NCI-H2227 (cell line): Measurements from ENCODE around the gene SNX24.

Experiments used
- DNase-seq: peaks from one replicate; lab custom pipeline; 2025; ENCODE audit not compliant: unreplicated experiment; lab: John Stamatoyannopoulos, UW

Gene SNX24

DNA sequence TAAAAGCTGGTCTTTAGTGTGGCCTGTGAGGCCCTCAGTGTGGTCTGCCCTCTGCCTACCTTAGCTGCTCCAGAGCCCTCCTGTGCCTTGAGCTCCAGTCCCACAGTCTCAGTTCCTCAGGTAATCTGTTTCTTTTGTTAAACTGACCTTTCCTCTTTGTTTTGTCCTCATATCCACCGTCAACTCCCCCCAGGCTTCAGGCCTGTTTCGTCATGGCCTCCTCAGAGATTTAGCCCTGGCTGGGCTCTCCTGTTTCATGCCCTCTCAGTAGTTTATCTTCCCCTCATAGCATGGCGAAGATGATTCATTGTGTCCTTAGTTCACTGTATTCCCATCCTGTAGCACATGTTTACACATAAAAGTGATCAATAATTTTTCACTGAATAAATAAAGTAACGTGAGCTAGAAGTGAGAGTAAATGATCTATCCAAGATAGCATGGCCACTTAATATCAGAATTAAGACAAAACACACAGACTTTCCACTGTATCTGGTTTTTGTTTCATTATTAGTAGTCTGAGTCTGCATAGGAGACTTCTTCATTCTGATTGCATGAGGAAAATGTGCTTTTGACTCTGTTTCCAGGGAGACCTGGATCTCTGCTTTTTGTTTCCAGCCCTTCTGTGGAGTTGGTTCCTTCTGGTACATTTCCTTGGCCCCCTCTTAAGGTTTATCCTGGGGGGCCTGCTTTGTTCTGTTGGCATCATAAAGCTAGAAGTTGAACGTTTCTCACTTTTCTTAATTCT lies 70.5 kb downstream of the SNX24 start:
- no peak for DNase-seq

DNA sequence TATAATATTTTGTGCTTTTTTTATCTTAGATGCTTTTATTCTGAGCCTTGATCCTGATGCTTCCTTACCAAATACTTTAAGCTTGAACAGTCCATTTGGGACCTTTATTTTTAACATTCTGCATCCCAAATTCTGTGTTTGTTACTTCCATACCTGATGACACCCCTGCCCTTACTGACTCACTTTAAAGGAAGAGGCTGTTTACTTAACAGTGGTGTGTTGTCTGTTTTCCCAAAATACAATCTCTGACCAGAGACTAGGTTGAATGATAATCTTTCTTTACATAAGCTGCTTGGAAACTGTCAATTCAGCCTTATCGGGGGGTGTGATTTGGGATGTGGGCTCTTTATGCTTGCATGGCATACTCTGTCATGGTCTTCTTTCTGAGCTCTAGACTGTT lies 71.1 kb downstream of the SNX24 start:
- no peak for DNase-seq

DNA sequence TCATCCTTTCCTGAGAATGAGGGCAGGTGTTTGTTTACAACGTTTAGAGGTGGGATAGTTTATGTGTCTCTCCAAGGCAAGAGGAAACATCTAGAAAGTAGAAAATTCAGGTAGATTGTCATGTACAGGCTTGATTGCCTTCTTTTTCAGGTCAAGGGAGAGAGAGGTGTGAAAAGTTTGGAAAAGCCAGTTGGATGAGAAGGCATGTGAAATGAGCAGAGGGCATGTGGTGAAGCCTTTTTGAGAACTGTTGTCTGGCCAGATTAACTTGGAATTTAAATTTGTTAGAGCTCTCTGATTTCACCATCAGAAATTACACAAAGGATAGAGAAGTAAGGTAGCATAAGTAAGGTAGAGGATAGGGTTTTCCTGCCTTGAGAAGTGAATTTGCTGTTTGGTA lies 74.6 kb downstream of the SNX24 start:
- DNase-seq = no peak

DNA sequence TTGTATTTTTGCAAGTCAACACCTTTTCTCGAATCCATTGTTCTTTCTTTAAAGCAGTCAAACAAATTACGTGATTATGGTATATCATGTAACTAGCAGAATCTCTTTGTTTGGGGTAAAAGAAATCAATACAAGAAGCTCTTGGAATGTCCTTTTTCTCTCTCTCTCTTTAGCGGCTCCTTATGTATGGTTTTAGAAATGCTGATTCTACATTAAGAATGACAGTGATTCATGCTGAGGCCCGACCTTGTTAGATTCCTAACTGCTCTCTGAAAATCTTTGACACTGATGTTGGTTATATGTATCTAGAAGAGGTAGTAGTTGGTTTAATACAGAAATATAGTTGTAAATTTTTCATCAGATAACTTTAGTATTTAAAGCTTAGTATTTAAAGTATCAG lies 76.4 kb downstream of the SNX24 start:
- peak; percentile 19 for DNase-seq

DNA sequence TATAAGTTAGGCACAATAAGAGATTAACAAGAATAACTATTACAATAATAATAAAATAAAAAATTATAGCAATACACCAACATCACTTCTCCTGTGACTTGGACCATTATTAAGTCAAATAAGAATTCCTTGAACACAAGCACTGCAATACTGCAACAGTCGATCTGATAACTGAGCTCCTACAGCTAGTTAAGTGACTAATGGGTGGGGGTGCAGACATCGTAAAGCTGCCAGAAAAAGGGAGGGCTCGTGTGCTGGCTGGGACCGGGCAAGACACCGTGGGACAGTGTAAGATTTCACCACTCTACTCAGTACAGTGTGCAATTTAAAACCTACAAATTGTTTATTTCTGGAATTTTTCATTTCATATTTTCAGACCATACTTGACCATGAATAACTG lies 78.8 kb downstream of the SNX24 start:
- no peak for DNase-seq

DNA sequence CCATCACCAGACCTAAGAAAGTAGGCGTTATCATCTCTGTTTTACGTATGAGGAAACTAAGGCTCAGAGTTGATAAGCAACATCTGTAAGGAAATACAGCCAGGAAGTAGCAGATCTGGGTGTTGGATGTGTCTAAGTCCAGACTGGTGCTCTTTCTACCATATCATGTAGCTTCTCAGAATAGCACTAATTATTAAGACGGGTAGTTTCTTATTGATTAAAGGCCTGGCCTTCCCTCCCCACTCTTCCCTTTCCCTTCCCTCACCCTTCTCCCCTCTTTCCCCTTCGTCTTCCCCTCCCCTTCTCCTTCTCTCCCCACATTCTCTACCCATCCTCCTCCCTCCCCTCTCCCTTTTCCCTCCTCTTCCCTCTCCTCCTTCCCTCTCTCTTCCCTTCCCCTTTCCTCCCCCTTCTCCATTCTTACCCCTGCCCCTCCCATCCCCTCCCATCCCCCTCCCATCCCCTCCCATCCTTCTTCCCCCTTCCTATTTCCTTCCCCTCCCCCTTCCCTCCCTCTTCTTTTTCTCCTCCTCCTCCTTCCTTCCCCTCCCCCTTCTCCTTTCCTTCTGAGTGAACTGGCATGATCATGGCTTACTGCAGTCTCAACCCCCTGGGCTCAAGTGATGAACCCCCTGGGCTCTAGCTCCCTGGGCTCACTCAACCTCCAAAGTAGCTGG lies 79.4 kb downstream of the SNX24 start:
- no peak for DNase-seq

DNA sequence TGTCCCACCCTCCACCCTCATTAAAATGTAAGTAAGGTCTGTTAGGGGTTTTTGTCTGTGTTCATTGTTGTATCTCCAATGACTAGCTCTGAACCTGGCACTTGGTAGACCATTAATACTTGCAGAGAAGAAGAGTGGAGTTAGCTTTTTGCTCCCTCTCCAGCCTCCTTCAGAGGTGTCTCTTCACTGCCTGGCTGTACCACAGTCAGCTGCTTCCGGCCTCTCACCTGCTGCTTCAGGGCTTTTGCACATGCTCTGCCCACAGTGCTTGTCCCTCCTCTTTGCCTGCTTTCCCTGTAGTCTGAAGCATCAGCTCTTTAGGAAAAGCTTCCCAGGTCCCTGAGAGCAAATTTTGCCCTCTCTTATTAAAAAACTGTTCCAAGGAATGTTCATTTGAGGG lies 83.6 kb downstream of the SNX24 start:
- no peak for DNase-seq

DNA sequence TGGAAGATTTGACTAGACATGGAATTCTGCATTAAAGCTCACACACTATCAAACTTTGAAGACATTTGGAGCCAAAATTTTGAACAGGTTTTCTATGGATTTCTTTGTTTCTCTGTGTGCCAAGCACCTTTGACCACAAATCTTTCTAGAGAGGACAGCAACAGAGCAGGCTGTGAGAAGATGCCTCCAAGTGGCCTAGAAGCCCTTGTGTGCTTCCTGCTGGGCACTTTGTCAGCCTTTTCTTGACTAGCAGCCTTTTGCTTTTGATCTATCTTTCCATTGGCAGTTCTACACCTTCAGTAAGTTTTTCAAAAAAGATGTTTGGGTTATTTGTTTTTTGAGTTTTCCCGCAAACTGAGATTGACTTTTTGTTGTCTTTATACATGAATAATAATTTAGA lies 84.6 kb downstream of the SNX24 start:
- DNase-seq = no peak

DNA sequence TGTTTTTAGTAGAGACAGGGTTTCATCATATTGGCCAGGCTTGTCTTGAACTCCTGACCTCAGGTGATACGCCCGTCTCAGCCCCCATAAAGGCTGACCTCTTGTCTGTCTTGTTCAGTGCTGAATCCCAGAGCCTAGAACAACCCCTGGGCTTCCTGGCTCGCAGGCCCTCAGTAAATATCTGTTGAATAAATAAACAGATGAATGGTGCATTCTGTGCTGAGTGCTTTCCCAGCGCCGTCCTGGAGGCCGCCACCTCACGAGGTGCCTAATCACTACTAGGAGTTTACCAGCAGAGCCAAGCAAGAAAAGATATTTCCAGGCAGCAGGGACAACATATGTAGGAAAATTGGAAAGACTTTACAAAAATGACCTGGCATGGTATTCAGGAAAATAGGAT lies 88.5 kb downstream of the SNX24 start:
- DNase-seq = no peak

DNA sequence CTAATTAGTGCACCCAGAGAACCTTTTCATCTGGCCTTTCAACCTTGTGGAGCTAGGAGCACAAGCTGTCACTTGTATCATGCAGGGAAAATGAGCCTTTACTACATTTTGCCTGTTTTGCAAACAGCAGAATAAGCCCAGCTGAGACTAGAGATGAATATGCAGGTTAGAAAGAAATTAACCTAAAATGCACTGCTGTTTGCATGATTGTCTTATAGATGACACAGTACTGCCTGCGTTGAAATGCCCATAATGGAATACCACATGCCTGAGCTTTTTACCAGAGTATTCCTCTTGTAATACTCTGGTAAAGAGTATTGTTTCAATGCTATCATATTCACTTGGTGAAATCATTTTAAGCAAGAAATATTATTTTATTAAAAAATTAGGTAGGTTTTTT lies 90.7 kb downstream of the SNX24 start:
- peak; percentile 0 for DNase-seq

DNA sequence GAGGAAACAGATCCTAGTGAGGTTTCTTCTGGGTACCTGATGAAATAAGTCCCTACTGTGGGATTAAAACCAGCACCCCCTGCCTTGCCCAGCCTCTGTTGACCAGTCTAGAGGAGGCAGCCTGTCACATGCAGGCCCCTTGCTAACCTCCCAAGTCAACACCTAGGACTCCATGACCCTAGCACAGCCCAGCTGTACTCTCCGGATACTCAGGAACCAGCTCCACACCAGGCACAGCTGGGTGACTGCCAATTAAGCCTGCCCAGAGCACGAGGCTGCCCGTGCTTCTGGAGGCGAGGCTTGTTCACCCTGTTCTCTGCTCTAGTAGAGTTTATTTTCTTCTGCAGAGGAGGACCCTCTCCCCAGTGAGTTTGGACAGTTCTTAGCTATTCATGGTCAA lies 92.5 kb downstream of the SNX24 start:
- no peak for DNase-seq

DNA sequence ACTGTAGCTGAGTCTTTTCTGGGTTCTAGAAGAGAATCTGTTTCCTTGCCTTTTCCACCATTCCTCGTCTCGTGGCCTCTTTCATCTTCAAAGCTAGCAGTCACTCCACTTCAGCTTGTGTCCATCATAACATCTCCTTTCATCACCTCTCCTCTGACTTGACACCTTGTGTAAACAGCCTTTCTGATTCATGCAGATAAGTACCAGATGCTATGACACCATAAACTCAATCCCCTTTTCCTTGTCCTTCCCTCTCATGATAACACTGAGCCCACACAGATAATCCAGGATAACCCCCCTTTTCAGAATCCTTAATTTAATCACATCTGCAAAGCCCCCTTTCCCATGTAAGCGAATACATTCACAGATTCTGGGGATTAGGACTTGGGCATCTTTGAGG lies 95.5 kb downstream of the SNX24 start:
- DNase-seq = no peak

DNA sequence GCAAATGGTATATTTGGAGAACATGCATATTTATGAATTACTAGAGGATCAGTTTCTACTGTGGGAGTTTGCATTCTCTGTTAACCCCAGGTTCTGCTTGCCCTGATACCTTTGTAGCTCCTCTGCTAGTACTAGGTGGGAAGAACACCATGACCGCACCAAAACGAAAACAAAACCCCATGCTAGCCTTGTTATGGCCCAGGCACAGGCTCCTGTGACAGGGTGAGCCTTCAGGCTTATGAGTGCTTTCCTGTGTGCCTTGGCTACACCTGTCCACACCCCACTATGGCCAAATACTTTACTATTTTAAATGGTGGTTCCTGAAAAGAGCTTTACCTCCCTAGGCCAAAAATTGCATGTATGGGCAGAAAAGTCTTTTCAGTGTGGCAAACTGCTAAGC lies 96.3 kb downstream of the SNX24 start:
- no peak for DNase-seq

DNA sequence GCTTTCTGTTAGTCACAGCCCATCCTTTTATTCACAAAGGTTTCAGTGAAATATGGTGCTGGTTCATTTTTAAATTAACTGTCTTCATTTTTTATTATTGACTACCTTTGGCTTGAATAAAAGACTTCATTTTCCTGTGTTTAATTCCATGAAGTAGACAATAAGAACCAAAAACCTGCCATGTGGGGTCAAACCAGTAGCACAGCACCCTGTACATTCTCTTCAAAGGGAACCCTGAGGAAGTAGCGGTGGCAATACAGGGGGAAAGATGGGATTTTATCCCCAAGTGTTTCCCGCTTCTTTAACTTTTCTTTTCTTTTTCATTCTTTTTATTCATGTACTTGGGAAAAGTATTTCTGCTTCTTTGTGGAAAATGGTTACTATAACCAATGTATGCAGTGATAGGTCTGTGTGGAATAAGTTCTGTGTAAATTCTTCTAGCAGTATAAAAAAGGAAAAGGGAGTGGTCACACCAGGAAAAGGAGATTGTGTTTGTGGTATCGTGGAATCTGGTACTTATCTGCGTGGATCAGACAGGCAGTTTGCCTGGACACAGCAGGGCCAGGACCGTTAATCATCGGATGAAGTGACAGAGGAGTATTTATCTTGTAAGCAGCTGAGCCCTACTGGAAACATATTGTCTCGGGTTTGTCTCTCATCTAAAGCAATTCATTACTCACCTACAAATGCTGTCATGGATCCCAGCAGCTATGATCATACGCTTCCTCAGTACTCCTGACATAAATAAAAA lies 96.9 kb downstream of the SNX24 start:
- peak; percentile 64 for DNase-seq

DNA sequence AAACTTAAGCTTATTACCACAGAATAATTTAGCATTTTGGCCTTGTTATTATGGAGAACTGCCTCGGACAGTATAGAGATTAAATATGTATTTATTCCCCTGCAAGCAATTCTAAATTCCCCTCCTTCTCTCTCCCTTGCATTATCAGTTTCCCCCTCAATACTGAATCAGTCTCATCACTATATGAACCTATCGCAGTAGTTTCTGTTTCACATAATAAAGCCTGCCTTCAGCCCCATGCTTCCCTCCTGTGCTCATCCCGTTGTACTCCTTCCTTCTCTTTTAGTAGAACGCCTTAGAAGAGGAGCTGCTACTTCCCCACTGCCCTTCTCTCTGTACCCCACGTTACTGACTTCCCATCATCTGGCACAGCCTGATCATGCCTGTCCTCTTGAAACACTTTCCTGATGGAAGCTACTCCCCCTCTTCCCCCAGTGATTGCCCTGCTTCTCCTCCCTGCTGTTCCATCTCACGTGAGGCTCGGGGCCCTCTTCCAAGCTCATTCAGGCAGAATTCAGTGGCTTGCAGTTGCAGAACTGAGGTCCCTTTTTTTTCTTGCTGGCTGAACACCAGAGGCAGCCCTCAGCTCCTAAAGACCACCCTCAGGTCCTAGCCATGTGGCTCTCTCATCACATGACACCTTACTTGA lies 97.8 kb downstream of the SNX24 start:
- DNase-seq = peak; percentile 54

DNA sequence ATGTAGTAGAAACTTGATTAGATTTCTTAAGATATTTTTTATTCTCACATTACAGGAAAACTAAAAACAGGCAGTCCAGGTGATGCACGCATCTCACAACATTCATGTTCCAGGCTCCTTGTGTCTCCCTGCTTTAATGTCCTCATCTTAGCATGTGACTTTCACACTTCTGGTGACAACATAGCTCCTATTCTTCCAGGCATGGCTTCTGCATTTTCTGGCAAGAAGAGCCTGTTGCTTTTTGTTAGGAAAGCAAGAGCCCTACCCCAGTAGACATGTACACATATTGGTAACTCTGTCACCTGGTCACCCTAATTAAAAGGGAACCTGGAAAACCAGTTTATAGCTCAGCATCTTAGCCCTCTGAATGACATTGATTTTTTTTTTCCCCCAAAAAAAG lies 98.6 kb downstream of the SNX24 start:
- no peak for DNase-seq

DNA sequence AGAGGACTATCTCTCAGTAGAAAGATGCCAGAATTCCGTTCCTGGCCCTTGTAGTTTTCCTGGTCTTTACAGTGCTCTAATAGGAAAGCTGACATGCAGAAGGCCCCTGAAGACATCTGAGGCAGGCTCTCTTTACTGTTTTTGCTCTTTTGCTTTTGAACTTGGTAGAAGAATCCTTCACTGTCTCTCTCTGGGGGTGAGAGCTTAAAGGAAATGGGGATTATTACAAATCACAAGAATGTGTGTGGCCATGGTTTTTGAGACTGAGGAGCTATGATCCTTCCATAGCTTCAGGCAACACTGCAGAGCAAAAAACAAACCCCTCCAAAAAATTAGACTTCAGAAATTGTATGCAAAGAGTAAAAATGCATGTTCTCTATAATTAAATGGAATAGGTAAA lies 102.0 kb downstream of the SNX24 start:
- no peak for DNase-seq

DNA sequence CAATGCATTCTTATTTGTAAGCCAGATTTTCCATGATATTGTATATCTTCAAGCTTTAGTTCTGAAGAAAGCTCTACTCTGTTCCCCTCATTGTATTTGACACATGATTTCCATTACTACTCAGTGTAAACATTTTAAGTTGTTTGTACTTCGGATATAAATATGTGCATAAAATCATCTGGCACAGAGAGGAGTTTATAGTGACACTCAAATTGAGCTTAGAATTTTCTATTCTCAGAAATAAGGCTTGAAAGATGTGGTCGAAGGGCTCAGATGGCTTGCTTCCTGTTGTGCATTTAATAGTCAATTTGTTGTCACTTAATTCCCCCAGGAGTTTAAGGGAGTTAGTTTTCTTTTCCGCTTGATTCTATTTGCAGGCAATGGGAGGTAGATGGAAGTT lies 102.4 kb downstream of the SNX24 start:
- DNase-seq = no peak

DNA sequence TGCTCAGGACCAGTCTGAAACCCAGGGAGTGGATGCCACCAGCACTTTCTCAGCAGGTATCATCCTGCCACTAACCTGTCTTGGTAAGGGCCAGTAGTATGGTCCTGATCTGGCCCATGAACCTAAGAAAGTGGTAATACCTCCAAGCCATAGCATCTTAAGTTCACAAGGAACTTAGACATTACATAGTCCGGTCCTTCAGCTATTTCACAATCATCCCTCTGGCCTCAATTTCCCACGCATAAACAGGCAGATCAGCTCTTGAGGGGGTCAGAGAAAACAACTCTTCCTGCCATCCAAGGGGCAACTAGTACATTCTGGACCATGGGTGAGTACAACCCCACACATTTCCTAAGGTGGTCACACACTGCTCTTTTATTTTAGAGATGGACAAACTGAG lies 102.9 kb downstream of the SNX24 start:
- DNase-seq = no peak

DNA sequence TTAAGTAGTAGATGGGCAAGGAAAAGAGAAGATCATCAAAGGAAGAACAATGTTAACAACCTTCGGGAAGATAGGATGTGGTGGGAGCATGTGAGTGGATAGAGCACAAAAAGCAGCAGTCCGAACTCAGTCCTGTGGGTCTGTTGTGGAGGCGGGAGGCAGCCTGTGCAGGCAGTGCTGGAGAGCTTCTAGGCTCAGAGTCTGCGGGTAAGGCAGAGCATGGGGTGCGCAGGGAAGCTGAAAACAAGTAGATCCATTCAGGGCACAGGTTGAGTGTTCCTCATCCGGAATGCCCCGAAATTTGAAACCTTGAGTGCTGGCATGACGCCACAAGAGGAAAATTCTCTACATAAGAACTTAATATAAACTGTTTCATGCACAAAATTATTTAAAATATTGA lies 106.2 kb downstream of the SNX24 start:
- no peak for DNase-seq

DNA sequence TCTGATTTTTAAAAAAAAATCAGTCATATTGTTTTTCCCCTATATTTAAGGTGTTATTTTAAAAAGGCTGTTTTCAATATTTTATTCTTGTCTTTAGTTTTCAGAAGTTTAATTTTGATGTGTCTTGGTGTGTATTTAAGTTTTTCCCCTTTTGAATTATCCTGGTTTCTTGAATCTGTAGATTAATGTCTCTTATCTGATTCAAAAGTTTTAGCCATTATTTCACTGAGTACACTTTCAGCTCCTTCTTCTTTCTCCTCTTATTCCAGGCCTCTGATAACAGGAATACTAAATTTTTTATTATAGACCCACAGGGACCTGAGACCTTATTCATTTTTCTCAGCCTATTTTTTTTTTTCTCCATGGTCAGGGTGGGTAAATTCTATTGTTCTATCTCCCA lies 109.3 kb downstream of the SNX24 start:
- no peak for DNase-seq

DNA sequence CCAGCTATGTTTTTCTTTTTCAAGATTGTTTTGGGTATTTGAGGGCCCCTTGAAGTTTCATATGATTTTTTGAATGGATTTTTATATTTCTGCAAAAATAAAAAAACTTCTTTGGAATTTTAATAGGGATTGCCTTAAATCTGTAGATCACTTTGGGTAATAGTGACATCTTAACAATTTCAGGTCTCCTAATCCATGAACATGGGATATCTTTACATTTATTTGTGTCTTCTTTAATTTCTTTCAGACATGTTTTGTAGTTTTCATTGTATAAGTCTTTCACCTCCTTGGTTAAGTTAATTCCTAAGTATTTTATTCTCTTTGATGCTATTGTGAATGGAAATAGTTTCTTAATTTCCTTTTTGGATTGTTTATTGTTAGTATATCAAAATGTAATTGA lies 112.0 kb downstream of the SNX24 start:
- DNase-seq = no peak
